Measurements from ENCODE around the gene P2RY14.

GRCh38 chr3:151289445-151289844 is 11.1 kb upstream of the P2RY14 start:
- TF ChIP-seq, protein P1, sequence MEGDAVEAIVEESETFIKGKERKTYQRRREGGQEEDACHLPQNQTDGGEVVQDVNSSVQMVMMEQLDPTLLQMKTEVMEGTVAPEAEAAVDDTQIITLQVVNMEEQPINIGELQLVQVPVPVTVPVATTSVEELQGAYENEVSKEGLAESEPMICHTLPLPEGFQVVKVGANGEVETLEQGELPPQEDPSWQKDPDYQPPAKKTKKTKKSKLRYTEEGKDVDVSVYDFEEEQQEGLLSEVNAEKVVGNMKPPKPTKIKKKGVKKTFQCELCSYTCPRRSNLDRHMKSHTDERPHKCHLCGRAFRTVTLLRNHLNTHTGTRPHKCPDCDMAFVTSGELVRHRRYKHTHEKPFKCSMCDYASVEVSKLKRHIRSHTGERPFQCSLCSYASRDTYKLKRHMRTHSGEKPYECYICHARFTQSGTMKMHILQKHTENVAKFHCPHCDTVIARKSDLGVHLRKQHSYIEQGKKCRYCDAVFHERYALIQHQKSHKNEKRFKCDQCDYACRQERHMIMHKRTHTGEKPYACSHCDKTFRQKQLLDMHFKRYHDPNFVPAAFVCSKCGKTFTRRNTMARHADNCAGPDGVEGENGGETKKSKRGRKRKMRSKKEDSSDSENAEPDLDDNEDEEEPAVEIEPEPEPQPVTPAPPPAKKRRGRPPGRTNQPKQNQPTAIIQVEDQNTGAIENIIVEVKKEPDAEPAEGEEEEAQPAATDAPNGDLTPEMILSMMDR (conservative IDR thresholded peaks at IDR 0.05) = no peak
- no peak for TF ChIP-seq EZH2 (IDR thresholded peaks at IDR 0.05; ENCODE audit: low read depth)

Data from PC-9 (cell line).